Immature natural killer cell (primary cell): ENCODE data around the gene DOCK2. TPM values are rescaled to one million over a fixed set of nuclear protein-coding genes. Genes with fewer than 3 reads are reported as not detected.
"Not testable (repeated sequence)": the region's sequence is repeated elsewhere in the genome, so short reads cannot be mapped to it uniquely, and the experiment has no call there.

Experiments used
- DNase-seq, 3 donors: peaks; one replicate each; pipeline ENCODE4 v3.0.0; 2022; ENCODE audit warnings: mixed read lengths in 1 of 3
- H3K27ac Mint-ChIP-seq, 6 donors: one replicate each; pipeline ENCODE4 v1.8.0; 2020; ENCODE audit warnings: mixed read lengths in 6 of 6, mild to moderate bottlenecking in 5 of 6, inconsistent platforms in 4 of 6, moderate library complexity in 3 of 6
- H3K27me3 Mint-ChIP-seq, 3 donors: one replicate each; pipeline ENCODE4 v1.8.0; 2020 to 2021; ENCODE audit warnings: low read depth in 3 of 3, mild to moderate bottlenecking in 3 of 3, mixed read lengths in 3 of 3, moderate library complexity in 3 of 3, inconsistent platforms in 1 of 3
- H3K36me3 Mint-ChIP-seq, 3 donors: one replicate each; pipeline ENCODE4 v1.8.0; 2020; ENCODE audit warnings: mixed read lengths in 3 of 3, inconsistent platforms in 2 of 3, mild to moderate bottlenecking in 2 of 3
- H3K4me1 Mint-ChIP-seq, 2 donors: one replicate each; pipeline ENCODE4 v1.8.0; 2020; ENCODE audit warnings: inconsistent platforms in 2 of 2, mild to moderate bottlenecking in 2 of 2, mixed read lengths in 2 of 2, moderate library complexity in 1 of 2
- H3K4me3 Mint-ChIP-seq, 5 donors: one replicate each; pipeline ENCODE4 v1.8.0; 2020; ENCODE audit warnings: mild to moderate bottlenecking in 5 of 5, mixed read lengths in 5 of 5, inconsistent platforms in 3 of 5, moderate library complexity in 3 of 5
- H3K9me3 Mint-ChIP-seq, 6 donors: one replicate each; pipeline ENCODE4 v1.8.0; 2020; ENCODE audit warnings: mild to moderate bottlenecking in 6 of 6, mixed read lengths in 6 of 6, inconsistent platforms in 4 of 6, moderate library complexity in 3 of 6
- polyA plus RNA-seq, 3 donors: library from polyadenylated mRNA; unstranded; fragments of 300-500 nt; fragmentation: Illumina TruSeq; gene quantifications; one replicate each; pipeline ENCODE4 v1.2.3, GENCODE V29; 2021

DOCK2 gene
- polyA plus RNA-seq, 3 donors from 2014 or later: 42.4 to 121 (median 48.9) TPM

GRCh38 chr5:169817031-169817430 lies 180.0 kb downstream of the DOCK2 start:
- H3K9me3 Mint-ChIP-seq: no peaks in the 10 kb centered on the region
- peaks cover 14 to 48% (median 22%) of the 10 kb centered on the region in 3 donors for H3K36me3 Mint-ChIP-seq
- H3K27ac Mint-ChIP-seq: peak overlapping the region in 2 of 6 donors; percentile 11 to 42
- H3K27me3 Mint-ChIP-seq: peaks cover 0 to 7% (median 2%) of the 10 kb centered on the region in 3 donors
- no peak overlapping the region for H3K4me3 Mint-ChIP-seq
- DNase-seq: no peak
- peaks cover 2 to 21% of the 10 kb centered on the region in 2 donors for H3K4me1 Mint-ChIP-seq

GRCh38 chr5:169826618-169827017 lies 189.5 kb downstream of the DOCK2 start:
- peak overlapping the region in 3 of 6 donors; percentile 12 to 76 (median 19) for H3K27ac Mint-ChIP-seq
- H3K27me3 Mint-ChIP-seq: peaks cover 0 to 2% (median 0%) of the 10 kb centered on the region in 3 donors
- no peak for DNase-seq
- H3K4me1 Mint-ChIP-seq: peaks cover 14 to 57% of the 10 kb centered on the region in 2 donors
- H3K36me3 Mint-ChIP-seq: peaks cover 0 to 8% (median 4%) of the 10 kb centered on the region in 3 donors
- H3K4me3 Mint-ChIP-seq: no peak overlapping the region
- no peaks in the 10 kb centered on the region for H3K9me3 Mint-ChIP-seq

GRCh38 chr5:169827769-169828168 lies 190.7 kb downstream of the DOCK2 start:
- H3K4me3 Mint-ChIP-seq: no peak overlapping the region
- H3K4me1 Mint-ChIP-seq: peaks cover 19 to 66% of the 10 kb centered on the region in 2 donors
- peaks cover 0 to 2% (median 0%) of the 10 kb centered on the region in 3 donors for H3K27me3 Mint-ChIP-seq
- peak overlapping the region in 3 of 6 donors; percentile 3 to 56 (median 21) for H3K27ac Mint-ChIP-seq
- peaks cover 0 to 12% (median 4%) of the 10 kb centered on the region in 3 donors for H3K36me3 Mint-ChIP-seq
- no peaks in the 10 kb centered on the region for H3K9me3 Mint-ChIP-seq
- no peak for DNase-seq

- Mint-ChIP-seq H3K27ac (peak overlapping the region in 3 of 6 donors; percentile 9 to 36 (median 9)), H3K4me1 (peaks cover 17 to 66% of the 10 kb centered on the region in 2 donors), H3K27me3 (peaks cover 0 to 2% (median under 1%) of the 10 kb centered on the region in 3 donors), H3K9me3 (no peaks in the 10 kb centered on the region), H3K36me3 (peaks cover 0 to 12% (median 4%) of the 10 kb centered on the region in 3 donors), H3K4me3 (no peak overlapping the region)
- no peak for DNase-seq
These were observed 191.3 kb downstream of the DOCK2 start for GRCh38 chr5:169828385-169828784.

- peaks cover 0 to 2% (median 1%) of the 10 kb centered on the region in 3 donors for H3K27me3 Mint-ChIP-seq
- peaks cover 0 to 4% (median 3%) of the 10 kb centered on the region in 3 donors for H3K36me3 Mint-ChIP-seq
- no peak overlapping the region for H3K4me3 Mint-ChIP-seq
- H3K9me3 Mint-ChIP-seq: no peaks in the 10 kb centered on the region
- peaks cover 14 to 58% of the 10 kb centered on the region in 2 donors for H3K4me1 Mint-ChIP-seq
- no peak for DNase-seq
- peak overlapping the region in 1 of 6 donors; percentile 33 for H3K27ac Mint-ChIP-seq
These were observed 194.3 kb downstream of the DOCK2 start for GRCh38 chr5:169831331-169831730.

- Mint-ChIP-seq H3K4me3 (no peak overlapping the region), H3K9me3 (no peaks in the 10 kb centered on the region), H3K36me3 (peaks cover 0 to 3% (median 3%) of the 10 kb centered on the region in 3 donors), H3K27ac (peak overlapping the region; percentile 24 to 77 (median 58)), H3K27me3 (peaks cover 0 to 2% (median 1%) of the 10 kb centered on the region in 3 donors), H3K4me1 (peaks cover 13 to 55% of the 10 kb centered on the region in 2 donors)
- DNase-seq: no peak
These were observed 195.2 kb downstream of the DOCK2 start for GRCh38 chr5:169832304-169832703.

GRCh38 chr5:169832845-169833244 lies 195.8 kb downstream of the DOCK2 start:
- Mint-ChIP-seq H3K4me1 (peaks cover 13 to 56% of the 10 kb centered on the region in 2 donors), H3K27ac (peak overlapping the region in 4 of 6 donors; percentile 24 to 77 (median 65)), H3K4me3 (no peak overlapping the region), H3K9me3 (no peaks in the 10 kb centered on the region), H3K36me3 (peaks cover 0 to 3% (median 0%) of the 10 kb centered on the region in 3 donors), H3K27me3 (peaks cover 0 to 2% (median 1%) of the 10 kb centered on the region in 3 donors)
- no peak for DNase-seq

GRCh38 chr5:169833681-169834292 lies 196.7 kb downstream of the DOCK2 start:
- H3K4me3 Mint-ChIP-seq, H3K36me3 Mint-ChIP-seq, H3K9me3 Mint-ChIP-seq, H3K27me3 Mint-ChIP-seq, DNase-seq: not testable (repeated sequence)
- H3K4me1 Mint-ChIP-seq: peaks cover 14 to 57% of the 10 kb centered on the region in 2 donors
- peak overlapping the region in 2 of 6 donors; percentile 12 to 24 for H3K27ac Mint-ChIP-seq

GRCh38 chr5:169834540-169834939 lies 197.5 kb downstream of the DOCK2 start:
- not testable (repeated sequence) for H3K27me3 Mint-ChIP-seq, H3K4me3 Mint-ChIP-seq
- H3K27ac Mint-ChIP-seq: peak overlapping the region in 2 of 6 donors; percentile 56 to 61

GRCh38 chr5:169836835-169837536 lies 199.9 kb downstream of the DOCK2 start:
- Mint-ChIP-seq H3K4me3 (no peak overlapping the region), H3K4me1 (peaks cover 10 to 37% of the 10 kb centered on the region in 2 donors), H3K36me3 (peaks cover 20 to 26% (median 20%) of the 10 kb centered on the region in 3 donors), H3K27ac (no peak overlapping the region), H3K9me3 (no peaks in the 10 kb centered on the region), H3K27me3 (peaks cover 0 to 1% (median 0%) of the 10 kb centered on the region in 3 donors)
- no peak for DNase-seq

More at GRCh38 chr5:169834540-169834939, 197.5 kb downstream of the DOCK2 start:
- not testable (repeated sequence) for H3K36me3 Mint-ChIP-seq, H3K9me3 Mint-ChIP-seq, DNase-seq
- peaks cover 12 to 54% of the 10 kb centered on the region in 2 donors for H3K4me1 Mint-ChIP-seq

GRCh38 chr5:169837686-169838085 lies 200.6 kb downstream of the DOCK2 start:
- DNase-seq: no peak
- peaks cover 6 to 30% of the 10 kb centered on the region in 2 donors for H3K4me1 Mint-ChIP-seq
- H3K36me3 Mint-ChIP-seq: peaks cover 22 to 29% (median 22%) of the 10 kb centered on the region in 3 donors
- H3K9me3 Mint-ChIP-seq: no peaks in the 10 kb centered on the region
- peaks cover 0 to 1% (median 0%) of the 10 kb centered on the region in 3 donors for H3K27me3 Mint-ChIP-seq
- H3K27ac Mint-ChIP-seq: peak overlapping the region in 1 of 6 donors; percentile 3
- no peak overlapping the region for H3K4me3 Mint-ChIP-seq

- H3K4me3 Mint-ChIP-seq: no peak overlapping the region
- H3K36me3 Mint-ChIP-seq: peaks cover 26 to 36% (median 26%) of the 10 kb centered on the region in 3 donors
- peak overlapping the region in 2 of 6 donors; percentile 3 for H3K27ac Mint-ChIP-seq
These were observed 201.6 kb downstream of the DOCK2 start for GRCh38 chr5:169838688-169839087.

GRCh38 chr5:169840405-169840804 lies 203.3 kb downstream of the DOCK2 start:
- DNase-seq: no peak
- Mint-ChIP-seq H3K4me3 (no peak overlapping the region), H3K36me3 (peaks cover 26 to 45% (median 26%) of the 10 kb centered on the region in 3 donors), H3K27me3 (no peaks in the 10 kb centered on the region), H3K27ac (no peak overlapping the region), H3K9me3 (no peaks in the 10 kb centered on the region), H3K4me1 (peaks cover 14 to 38% of the 10 kb centered on the region in 2 donors)

More at GRCh38 chr5:169838688-169839087, 201.6 kb downstream of the DOCK2 start:
- H3K9me3 Mint-ChIP-seq: no peaks in the 10 kb centered on the region
- no peaks in the 10 kb centered on the region for H3K27me3 Mint-ChIP-seq
- no peak for DNase-seq
- peaks cover 6 to 21% of the 10 kb centered on the region in 2 donors for H3K4me1 Mint-ChIP-seq

GRCh38 chr5:169842699-169843098 lies 205.6 kb downstream of the DOCK2 start:
- Mint-ChIP-seq H3K27me3 (no peaks in the 10 kb centered on the region), H3K27ac (peak overlapping the region in 3 of 6 donors; percentile 18 to 26 (median 22)), H3K9me3 (no peaks in the 10 kb centered on the region), H3K36me3 (peaks cover 26 to 49% (median 29%) of the 10 kb centered on the region in 3 donors), H3K4me3 (no peak overlapping the region), H3K4me1 (peaks cover 14 to 29% of the 10 kb centered on the region in 2 donors)
- no peak for DNase-seq
